ENCODE results near the gene SFTPD. TPM values are rescaled to one million over a fixed set of nuclear protein-coding genes. Genes with fewer than 3 reads are reported as not detected.
"Not testable (repeated sequence)": the region's sequence is repeated elsewhere in the genome, so short reads cannot be mapped to it uniquely, and the experiment has no call there.

Gene SFTPD
- total RNA-seq: not detected in 2 replicates
- long read RNA-seq, partial matches to known transcripts: 0 of 1 reads
- long read RNA-seq, other reads (novel, unspliced or antisense): 1 of 1 reads

DNA sequence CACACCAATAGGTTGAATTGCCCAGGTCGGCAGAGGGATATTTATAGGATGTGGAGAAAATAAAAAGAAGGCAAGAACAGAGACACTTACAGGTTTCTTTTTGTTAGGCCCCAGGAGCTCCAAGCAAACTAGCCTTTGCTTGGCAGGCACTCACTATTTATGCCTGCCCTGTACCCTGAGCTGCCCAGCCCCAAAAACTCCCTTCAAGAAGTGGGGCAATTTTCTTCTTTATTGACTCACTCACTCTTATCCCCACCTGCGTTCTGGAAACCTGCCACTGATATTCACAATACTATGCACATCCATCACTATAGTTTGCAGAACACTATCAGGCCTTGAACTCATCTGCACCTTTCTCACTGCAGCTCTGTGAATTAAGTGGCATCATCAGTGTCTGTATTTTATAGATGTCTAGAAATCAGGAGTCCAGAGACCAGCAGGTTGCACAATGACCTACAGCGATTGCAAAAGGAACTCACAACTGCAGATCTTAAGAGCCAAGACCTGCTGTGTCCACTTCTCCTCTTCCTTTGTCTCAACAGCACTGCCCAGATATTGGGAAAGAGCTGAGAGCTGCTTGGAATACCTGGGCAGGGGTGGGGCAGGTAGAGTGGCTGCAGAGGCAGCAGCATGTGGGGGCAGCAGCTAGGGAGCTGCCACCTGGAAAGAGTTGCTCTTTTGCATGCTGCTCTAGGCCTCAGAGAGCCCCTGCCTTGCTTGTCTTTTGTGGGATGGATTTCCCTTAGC, at the start of gene SFTPD:
Gene SFTPD (minus strand): TSS at position 130 of the 747 bp plus-strand sequence. CDS start 2,446 bp downstream, outside the sequence.
- Mint-ChIP-seq H3K27ac (ENCODE audit: unreplicated experiment) (no peak within 1 kb of the TSS), H3K9me3 (peaks cover 11% of the 10 kb centered on the region), H3K36me3 (ENCODE audit: low read depth) (peaks cover 12% of the 10 kb centered on the region), H3K4me1 (no peaks in the 10 kb centered on the region), H3K27me3 (ENCODE audit: low read depth) (peaks cover 8% of the 10 kb centered on the region), H3K4me3 (no peak within 1 kb of the TSS)
- no peak for DNase-seq (ENCODE audit: low read depth, low spot score)
- TF ChIP-seq, protein P1, sequence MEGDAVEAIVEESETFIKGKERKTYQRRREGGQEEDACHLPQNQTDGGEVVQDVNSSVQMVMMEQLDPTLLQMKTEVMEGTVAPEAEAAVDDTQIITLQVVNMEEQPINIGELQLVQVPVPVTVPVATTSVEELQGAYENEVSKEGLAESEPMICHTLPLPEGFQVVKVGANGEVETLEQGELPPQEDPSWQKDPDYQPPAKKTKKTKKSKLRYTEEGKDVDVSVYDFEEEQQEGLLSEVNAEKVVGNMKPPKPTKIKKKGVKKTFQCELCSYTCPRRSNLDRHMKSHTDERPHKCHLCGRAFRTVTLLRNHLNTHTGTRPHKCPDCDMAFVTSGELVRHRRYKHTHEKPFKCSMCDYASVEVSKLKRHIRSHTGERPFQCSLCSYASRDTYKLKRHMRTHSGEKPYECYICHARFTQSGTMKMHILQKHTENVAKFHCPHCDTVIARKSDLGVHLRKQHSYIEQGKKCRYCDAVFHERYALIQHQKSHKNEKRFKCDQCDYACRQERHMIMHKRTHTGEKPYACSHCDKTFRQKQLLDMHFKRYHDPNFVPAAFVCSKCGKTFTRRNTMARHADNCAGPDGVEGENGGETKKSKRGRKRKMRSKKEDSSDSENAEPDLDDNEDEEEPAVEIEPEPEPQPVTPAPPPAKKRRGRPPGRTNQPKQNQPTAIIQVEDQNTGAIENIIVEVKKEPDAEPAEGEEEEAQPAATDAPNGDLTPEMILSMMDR (conservative IDR thresholded peaks at IDR 0.05): no peak

- H3K4me3 Mint-ChIP-seq: no peak overlapping the region
- no peaks in the 10 kb centered on the region for H3K36me3 Mint-ChIP-seq (ENCODE audit: low read depth)
- H3K9me3 Mint-ChIP-seq: no peaks in the 10 kb centered on the region
Observed at GRCh38 chr10:79995979-79996634, 47.2 kb upstream of the SFTPD start.

GRCh38 chr10:79994556-79994955, 45.7 kb upstream of the SFTPD start:
- no peaks in the 10 kb centered on the region for H3K4me1 Mint-ChIP-seq
- H3K4me3 Mint-ChIP-seq: no peak overlapping the region
- TF ChIP-seq, protein P1 (conservative IDR thresholded peaks at IDR 0.05): no peak
- peaks cover 6% of the 10 kb centered on the region for H3K9me3 Mint-ChIP-seq
- H3K36me3 Mint-ChIP-seq (ENCODE audit: low read depth): peaks cover 4% of the 10 kb centered on the region
- no peak overlapping the region for H3K27ac Mint-ChIP-seq (ENCODE audit: unreplicated experiment)
- DNase-seq (ENCODE audit: low read depth, low spot score): no peak
- H3K27me3 Mint-ChIP-seq (ENCODE audit: low read depth): peaks cover 34% of the 10 kb centered on the region

More at GRCh38 chr10:79995979-79996634, 47.2 kb upstream of the SFTPD start:
- no peak overlapping the region for H3K27ac Mint-ChIP-seq (ENCODE audit: unreplicated experiment)
- H3K4me1 Mint-ChIP-seq: no peaks in the 10 kb centered on the region
- H3K27me3 Mint-ChIP-seq (ENCODE audit: low read depth): peaks cover 27% of the 10 kb centered on the region
- TF ChIP-seq, protein P1 (conservative IDR thresholded peaks at IDR 0.05): no peak
- DNase-seq (ENCODE audit: low read depth, low spot score): no peak

GRCh38 chr10:79988199-79988598, 39.3 kb upstream of the SFTPD start:
- not testable (repeated sequence) for H3K4me1 Mint-ChIP-seq; H3K4me3 Mint-ChIP-seq; H3K9me3 Mint-ChIP-seq; H3K27ac Mint-ChIP-seq (ENCODE audit: unreplicated experiment); DNase-seq (ENCODE audit: low read depth, low spot score); H3K36me3 Mint-ChIP-seq (ENCODE audit: low read depth)
- peaks cover 64% of the 10 kb centered on the region for H3K27me3 Mint-ChIP-seq (ENCODE audit: low read depth)

DNA sequence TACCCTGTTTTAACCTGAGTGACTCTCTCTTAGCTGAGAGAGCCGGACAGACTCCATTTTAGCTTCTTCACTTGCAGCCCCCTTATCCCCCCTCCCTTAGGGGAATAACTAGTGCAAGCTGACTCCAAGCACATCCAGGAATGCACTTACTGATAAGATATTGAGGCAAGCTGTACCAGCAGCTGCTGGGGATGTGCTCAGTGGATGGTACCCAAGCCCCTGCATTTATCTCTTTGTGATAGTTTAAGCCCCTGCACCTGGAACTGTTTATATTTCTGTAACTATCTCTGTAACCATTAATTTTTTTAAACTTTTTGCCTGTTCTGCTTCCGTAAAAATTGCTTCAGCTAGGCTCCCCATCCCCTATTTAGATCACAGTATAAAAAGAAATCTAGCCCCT, 37.8 kb upstream of the SFTPD start:
- DNase-seq (ENCODE audit: low read depth, low spot score); H3K4me3 Mint-ChIP-seq; H3K36me3 Mint-ChIP-seq (ENCODE audit: low read depth); H3K27ac Mint-ChIP-seq (ENCODE audit: unreplicated experiment); H3K4me1 Mint-ChIP-seq; H3K9me3 Mint-ChIP-seq: not testable (repeated sequence)
- peaks cover 64% of the 10 kb centered on the region for H3K27me3 Mint-ChIP-seq (ENCODE audit: low read depth)

DNA sequence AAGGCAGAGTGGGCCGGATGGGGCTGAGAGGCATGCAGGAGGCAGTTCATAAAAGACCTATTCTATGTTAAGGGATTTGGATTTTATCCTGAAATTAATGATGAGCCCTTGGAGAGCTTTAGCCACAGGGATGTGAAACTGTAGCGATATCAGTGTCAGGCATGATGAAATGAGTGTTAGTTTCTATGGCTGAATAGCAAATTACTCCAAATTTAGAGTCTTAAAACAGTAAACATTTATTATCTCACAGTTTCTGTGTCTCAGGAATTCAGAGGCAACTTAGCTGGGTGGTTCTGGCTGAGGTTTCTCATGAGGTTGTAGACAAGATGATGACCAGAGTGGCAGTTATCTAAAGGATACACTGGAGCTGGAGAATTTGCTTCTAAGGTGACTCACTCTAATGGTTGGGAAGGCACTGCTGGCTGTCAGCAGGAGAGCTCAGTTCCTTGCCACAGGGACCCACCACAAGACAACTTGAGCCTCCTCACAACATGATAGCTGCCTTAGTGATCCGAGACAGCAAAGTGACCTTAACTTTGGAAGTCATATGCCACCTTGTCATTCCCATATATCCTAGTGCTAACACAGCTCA, 36.7 kb upstream of the SFTPD start:
- Mint-ChIP-seq H3K9me3 (peaks cover 6% of the 10 kb centered on the region), H3K27ac (ENCODE audit: unreplicated experiment) (no peak overlapping the region), H3K4me3 (peak overlapping the region; percentile 6), H3K36me3 (ENCODE audit: low read depth) (peaks cover 4% of the 10 kb centered on the region), H3K4me1 (peaks cover 6% of the 10 kb centered on the region), H3K27me3 (ENCODE audit: low read depth) (peaks cover 67% of the 10 kb centered on the region)
- TF ChIP-seq, protein P1 (conservative IDR thresholded peaks at IDR 0.05): no peak
- no peak for DNase-seq (ENCODE audit: low read depth, low spot score)
